Measurements from ENCODE around the gene VWA1. TPM values are rescaled to one million over a fixed set of nuclear protein-coding genes. Genes with fewer than 3 reads are reported as not detected.
"Not testable (repeated sequence)": the region's sequence is repeated elsewhere in the genome, so short reads cannot be mapped to it uniquely, and the experiment has no call there.

VWA1 gene
- total RNA-seq, 2 donors from 2014 or later: 47.1 to 55.5 TPM

DNA sequence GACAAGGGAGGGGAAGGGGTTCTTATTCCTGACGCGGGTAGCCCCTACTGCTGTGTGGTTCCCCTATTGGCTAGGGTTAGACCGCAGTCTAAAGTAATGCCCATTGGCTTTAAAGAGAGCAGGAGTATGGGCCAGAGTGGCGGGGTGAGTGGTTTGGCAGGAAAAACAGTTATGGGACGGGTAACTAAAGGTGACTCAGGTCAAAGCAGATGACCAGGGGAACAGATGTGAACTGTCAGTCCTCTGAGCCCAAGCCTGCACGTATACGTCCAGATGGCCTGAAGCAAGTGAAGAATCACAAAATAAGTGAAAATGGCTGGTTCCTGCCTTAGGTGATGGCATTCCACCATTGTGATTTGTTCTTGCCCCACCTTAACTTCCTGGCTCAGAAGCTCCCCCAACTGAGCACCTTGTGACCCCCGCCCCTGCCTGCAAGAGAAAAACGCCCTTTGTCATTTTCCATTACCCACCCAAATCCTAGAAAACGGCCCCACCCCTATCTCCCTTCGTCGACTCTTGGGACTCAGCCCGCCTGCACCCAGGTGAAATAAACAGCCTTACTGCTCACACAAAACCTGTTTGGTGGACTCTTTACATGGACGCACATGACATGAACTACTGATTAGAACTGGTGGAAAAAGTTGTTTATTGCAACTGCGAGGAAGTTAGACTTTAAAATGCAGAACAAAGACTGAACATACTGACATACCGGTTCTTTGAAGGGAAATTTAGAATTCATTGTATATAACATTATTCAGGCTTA lies 35.3 kb downstream of the VWA1 start:
- DNase-seq (peak; percentile 18 to 45 (median 26)), ATAC-seq (peak; percentile 19)
- H3K27me3 ChIP-seq: no peaks in the 10 kb centered on the region
- peak overlapping the region; percentile 48 to 86 for H3K4me3 ChIP-seq
- TF ChIP-seq POLR2A (IDR thresholded peaks at IDR 0.05): no peak
- TF ChIP-seq, protein P1, sequence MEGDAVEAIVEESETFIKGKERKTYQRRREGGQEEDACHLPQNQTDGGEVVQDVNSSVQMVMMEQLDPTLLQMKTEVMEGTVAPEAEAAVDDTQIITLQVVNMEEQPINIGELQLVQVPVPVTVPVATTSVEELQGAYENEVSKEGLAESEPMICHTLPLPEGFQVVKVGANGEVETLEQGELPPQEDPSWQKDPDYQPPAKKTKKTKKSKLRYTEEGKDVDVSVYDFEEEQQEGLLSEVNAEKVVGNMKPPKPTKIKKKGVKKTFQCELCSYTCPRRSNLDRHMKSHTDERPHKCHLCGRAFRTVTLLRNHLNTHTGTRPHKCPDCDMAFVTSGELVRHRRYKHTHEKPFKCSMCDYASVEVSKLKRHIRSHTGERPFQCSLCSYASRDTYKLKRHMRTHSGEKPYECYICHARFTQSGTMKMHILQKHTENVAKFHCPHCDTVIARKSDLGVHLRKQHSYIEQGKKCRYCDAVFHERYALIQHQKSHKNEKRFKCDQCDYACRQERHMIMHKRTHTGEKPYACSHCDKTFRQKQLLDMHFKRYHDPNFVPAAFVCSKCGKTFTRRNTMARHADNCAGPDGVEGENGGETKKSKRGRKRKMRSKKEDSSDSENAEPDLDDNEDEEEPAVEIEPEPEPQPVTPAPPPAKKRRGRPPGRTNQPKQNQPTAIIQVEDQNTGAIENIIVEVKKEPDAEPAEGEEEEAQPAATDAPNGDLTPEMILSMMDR (IDR thresholded peaks at IDR 0.05): no peak
- H3K36me3 ChIP-seq (replicated peaks in 1 of 2; ENCODE audit: insufficient read depth in 1 of 2, low read depth in 2 of 2): no peaks in the 10 kb centered on the region
- no peaks in the 10 kb centered on the region for H3K9me3 ChIP-seq
- H3K4me1 ChIP-seq: peaks cover 24% of the 10 kb centered on the region
- H3K27ac ChIP-seq: peak overlapping the region; percentile 72 to 93 (median 84)
- intact Hi-C loops (cut with DNase I): no loop called here
- 8 to 10% methylated on average over 16 of the region's 16 CpGs for WGBS, 2 donors

DNA sequence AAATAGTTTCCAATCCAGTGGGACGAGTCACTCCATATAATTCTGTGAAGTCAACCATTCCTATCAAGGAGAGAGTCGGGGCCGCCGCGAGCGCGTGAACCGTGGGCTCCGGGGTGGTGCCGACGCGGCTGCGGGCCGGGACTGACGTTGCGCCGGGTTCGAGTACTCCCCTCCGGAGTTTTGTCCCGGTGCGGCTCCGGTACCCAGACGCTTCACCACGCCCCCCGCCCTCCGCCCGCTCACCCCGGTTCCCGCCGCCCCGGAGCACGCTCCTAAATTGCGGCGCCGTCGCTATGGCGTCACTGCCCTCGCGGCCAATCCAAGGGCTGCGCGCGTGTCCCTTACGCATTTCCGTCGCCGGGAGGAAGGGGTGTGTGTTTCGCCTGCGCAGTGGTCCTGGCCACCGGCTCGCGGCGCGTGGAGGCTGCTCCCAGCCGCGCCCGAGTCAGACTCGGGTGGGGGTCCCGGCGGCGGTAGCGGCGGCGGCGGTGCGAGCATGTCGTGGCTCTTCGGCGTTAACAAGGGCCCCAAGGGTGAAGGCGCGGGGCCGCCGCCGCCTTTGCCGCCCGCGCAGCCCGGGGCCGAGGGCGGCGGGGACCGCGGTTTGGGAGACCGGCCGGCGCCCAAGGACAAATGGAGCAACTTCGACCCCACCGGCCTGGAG lies 36.0 kb downstream of the VWA1 start, which contains the start of gene ATAD3B:
Gene ATAD3B, plus strand, starts transcription at position 377 of the 664 bp plus-strand sequence. Its CDS starts 120 bp downstream, at position 497.
- whole genome bisulfite sequencing, 2 donors: 0 to 1% methylated on average over 23 to 80 of the region's 87 CpGs
- peak; percentile 89 to 94 (median 93) for DNase-seq
- Histone ChIP-seq H3K27me3 (no peaks in the 10 kb centered on the region), H3K4me3 (peak within 1 kb of the TSS; percentile 48 to 86), H3K27ac (peak within 1 kb of the TSS; percentile 72 to 93 (median 84)), H3K9me3 (no peaks in the 10 kb centered on the region), H3K4me1 (peaks cover 24% of the 10 kb centered on the region), H3K36me3 (replicated peaks in 1 of 2; ENCODE audit: insufficient read depth in 1 of 2, low read depth in 2 of 2) (no peaks in the 10 kb centered on the region)
- intact Hi-C loops (cut with DNase I): no loop called here
- ATAC-seq: peak; percentile 96
- TF ChIP-seq, protein P1 (IDR thresholded peaks at IDR 0.05): peak in 1 of 7 experiments; percentile 13
- peak; percentile 13 to 56 (median 52) for TF ChIP-seq POLR2A (IDR thresholded peaks at IDR 0.05)

DNA sequence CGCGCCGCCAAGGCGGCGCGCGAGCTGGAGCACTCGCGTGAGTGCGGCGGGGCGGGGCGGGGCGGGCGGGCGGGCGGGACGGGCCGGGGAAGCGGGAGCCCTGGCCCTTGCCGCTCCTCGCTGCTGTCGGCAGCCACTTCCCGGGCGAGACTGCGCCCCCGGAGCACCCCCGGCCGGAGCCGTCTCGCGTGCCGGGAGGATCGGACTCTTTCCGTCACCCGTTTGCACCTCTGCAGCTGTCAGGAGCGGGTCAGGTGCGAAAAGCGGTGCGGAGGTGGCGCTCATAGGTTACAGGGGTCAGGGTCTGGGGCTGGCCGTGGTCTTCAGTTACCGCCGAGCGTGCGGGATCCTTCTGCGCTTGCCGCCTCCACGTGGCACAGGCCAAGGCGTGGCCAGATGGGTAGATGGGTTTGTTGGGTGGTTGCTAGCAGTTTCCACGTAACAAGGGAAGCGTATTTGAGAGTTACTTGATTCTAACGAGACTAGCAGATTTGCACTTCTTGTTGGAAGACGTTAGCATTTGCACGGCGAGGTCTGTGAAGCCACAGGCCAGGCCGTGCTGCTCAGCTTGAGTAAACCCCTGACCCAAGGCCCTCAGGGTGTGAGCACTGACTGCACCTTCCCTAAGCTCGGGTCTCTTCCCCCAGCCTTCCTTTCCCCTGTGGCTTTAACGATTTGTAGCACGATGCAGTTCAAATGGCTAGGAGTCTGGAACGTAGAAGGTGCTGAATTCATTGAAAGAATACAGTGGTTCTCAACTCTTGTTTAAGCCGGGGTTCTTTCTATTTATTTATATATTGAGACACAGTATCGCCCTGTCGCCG lies 36.8 kb downstream of the VWA1 start:
- ATAC-seq: peak; percentile 23
- H3K9me3 ChIP-seq; H3K27me3 ChIP-seq; H3K36me3 ChIP-seq (replicated peaks in 1 of 2; ENCODE audit: insufficient read depth in 1 of 2, low read depth in 2 of 2); DNase-seq; intact Hi-C loops (cut with DNase I): not testable (repeated sequence)
- WGBS, 2 donors: 6 to 12% methylated on average over 9 to 21 of the region's 65 CpGs
- Histone ChIP-seq H3K4me1 (peaks cover 24% of the 10 kb centered on the region), H3K27ac (peak overlapping the region in 2 of 4 donors; percentile 89 to 93), H3K4me3 (peak overlapping the region in 1 of 2 donors; percentile 86)

DNA sequence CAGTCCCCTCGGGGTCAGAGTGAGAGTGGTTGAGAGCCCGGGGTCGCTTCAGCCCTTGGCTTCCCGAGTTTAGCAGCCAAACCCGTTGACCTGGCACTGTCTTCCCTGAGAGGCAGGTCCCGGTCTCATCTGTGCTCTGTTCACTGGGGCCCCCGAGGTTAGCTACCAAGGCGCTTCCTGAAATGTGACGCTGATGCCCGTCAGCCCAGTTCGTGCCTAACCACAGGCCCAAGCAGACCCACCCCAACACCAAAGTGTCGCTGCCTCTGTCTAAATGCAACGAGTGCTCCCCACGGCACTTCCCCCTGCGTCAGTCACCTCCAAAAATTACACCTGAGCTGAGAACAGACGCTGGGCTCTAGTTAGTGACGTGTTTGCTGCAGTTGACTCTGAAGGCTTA lies 40.5 kb downstream of the VWA1 start:
- H3K36me3 ChIP-seq (replicated peaks in 1 of 2; ENCODE audit: insufficient read depth in 1 of 2, low read depth in 2 of 2): peaks cover 6 to 13% of the 10 kb centered on the region in 2 donors
- H3K4me3 ChIP-seq; H3K9me3 ChIP-seq; H3K27ac ChIP-seq; DNase-seq; H3K27me3 ChIP-seq; intact Hi-C loops (cut with DNase I); ATAC-seq: not testable (repeated sequence)
- peaks cover 17% of the 10 kb centered on the region for H3K4me1 ChIP-seq
- 72 to 95% methylated on average over 4 to 9 of the region's 17 CpGs for WGBS, 2 donors

DNA sequence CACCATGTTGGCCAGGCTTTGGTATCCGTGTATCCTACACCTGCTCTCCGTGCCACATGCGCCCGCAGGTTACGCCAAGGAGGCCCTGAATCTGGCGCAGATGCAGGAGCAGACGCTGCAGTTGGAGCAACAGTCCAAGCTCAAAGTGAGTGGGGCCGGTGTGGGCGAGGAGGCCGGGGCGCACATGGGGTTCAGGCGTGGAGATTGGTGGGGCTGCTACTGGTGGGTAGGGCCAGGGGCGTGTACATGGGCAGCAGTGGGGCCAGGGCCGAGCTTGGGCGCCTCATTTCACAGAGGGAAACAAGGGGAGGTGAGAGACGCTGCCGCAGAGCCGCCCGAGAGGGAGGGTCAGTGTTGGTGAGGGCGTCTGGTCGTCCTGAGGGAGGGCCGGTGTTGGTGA lies 41.7 kb downstream of the VWA1 start:
- H3K27me3 ChIP-seq: no peaks in the 10 kb centered on the region
- H3K27ac ChIP-seq: no peak overlapping the region
- H3K36me3 ChIP-seq (replicated peaks in 1 of 2; ENCODE audit: insufficient read depth in 1 of 2, low read depth in 2 of 2): peaks cover 6 to 13% of the 10 kb centered on the region in 2 donors
- H3K4me1 ChIP-seq: peaks cover 16% of the 10 kb centered on the region
- no peak for ATAC-seq
- intact Hi-C loops (cut with DNase I): no loop called here
- 93 to 94% methylated on average over 18 to 22 of the region's 22 CpGs for WGBS, 2 donors
- no peaks in the 10 kb centered on the region for H3K9me3 ChIP-seq
- DNase-seq: no peak
- TF ChIP-seq, protein P1 (IDR thresholded peaks at IDR 0.05): no peak
- no peak for TF ChIP-seq POLR2A (IDR thresholded peaks at IDR 0.05)
- no peak overlapping the region for H3K4me3 ChIP-seq
